SK-N-SH treated with all-trans-retinoic acid at 6 μM for 48 hours (cell line): ENCODE data around the gene MMP2.

Experiments
- ARNTL ChIP-seq: fragments of 450-650 bp; formaldehyde crosslinking; IDR thresholded peaks from 2 replicates; pipeline ENCODE4 v1.5.0; 2020; ENCODE audit warnings: low read depth, mild to moderate bottlenecking, moderate library complexity, borderline replicate concordance
- OSR1 ChIP-seq: fragments of 250-450 bp; sonication (Bioruptor Pico); IDR thresholded peaks from 2 replicates; pipeline ENCODE4 v1.8.0; 2022; ENCODE audit warnings: moderate library complexity, mild to moderate bottlenecking, inconsistent platforms
- PATZ1 ChIP-seq: fragments of 250-450 bp; sonication (Bioruptor Pico); IDR thresholded peaks from 2 replicates; pipeline ENCODE4 v1.8.0; 2020; ENCODE audit warnings: mild to moderate bottlenecking, moderate library complexity, borderline replicate concordance
- POU6F1 ChIP-seq: fragments of 250-450 bp; sonication (Bioruptor Pico); IDR thresholded peaks from 2 replicates; pipeline ENCODE4 v1.8.0; 2021; ENCODE audit warnings: low read depth, mild to moderate bottlenecking, moderate library complexity, borderline replicate concordance
- TOX ChIP-seq: fragments of 250-450 bp; sonication (Bioruptor Pico); IDR thresholded peaks from 2 replicates; pipeline ENCODE4 v1.8.0; 2021; ENCODE audit warnings: mild to moderate bottlenecking, moderate library complexity, borderline replicate concordance
- ZC3H10 ChIP-seq: fragments of 250-450 bp; sonication (Bioruptor Pico); IDR thresholded peaks from 2 replicates; pipeline ENCODE4 v1.5.1; 2021; ENCODE audit warnings: mild to moderate bottlenecking, moderate library complexity
- ZNF565 ChIP-seq: fragments of 450-650 bp; formaldehyde crosslinking; conservative IDR thresholded peaks from 2 replicates; pipeline ENCODE4 v1.5.0; 2020; ENCODE audit warnings: low read depth, mild to moderate bottlenecking, moderate library complexity
- ZNF8 ChIP-seq: fragments of 450-650 bp; formaldehyde crosslinking; IDR thresholded peaks from 2 replicates; pipeline ENCODE4 v1.5.0; 2020; ENCODE audit warnings: mild to moderate bottlenecking, moderate library complexity

- TF ChIP-seq ARNTL: no peak
- no peak for TF ChIP-seq ZNF8 (CRISPR knock-in tag)
- TF ChIP-seq POU6F1 (CRISPR knock-in tag): no peak
- TF ChIP-seq ZNF565 (CRISPR knock-in tag): no peak
- TF ChIP-seq OSR1: no peak
- TF ChIP-seq PATZ1 (CRISPR knock-in tag): no peak
- TF ChIP-seq ZC3H10: no peak
- no peak for TF ChIP-seq TOX (CRISPR knock-in tag)
These were observed 21.6 kb downstream of the MMP2 start for GRCh38 chr16:55500530-55501011.
